NCI-H2081 (cell line): ENCODE data around the gene MEIS2.

ENCODE experiments used
- DNase-seq, 2 experiments: peaks; one replicate each; lab custom pipeline; 2025; lab: John Stamatoyannopoulos, UW

The MEIS2 gene

GRCh38 chr15:36901012-36901411 is 199.3 kb downstream of the MEIS2 start:
- DNase-seq = no peak

GRCh38 chr15:36899696-36900095 is 200.7 kb downstream of the MEIS2 start:
- DNase-seq = no peak

- no peak for DNase-seq
Measured at GRCh38 chr15:36898536-36899126, 201.7 kb downstream of the MEIS2 start.

- DNase-seq = no peak
Measured at GRCh38 chr15:36897834-36898233, 202.5 kb downstream of the MEIS2 start.

GRCh38 chr15:36896949-36897348 is 203.4 kb downstream of the MEIS2 start:
- no peak for DNase-seq

GRCh38 chr15:36894075-36894474 is 206.3 kb downstream of the MEIS2 start:
- no peak for DNase-seq

GRCh38 chr15:36893276-36893675 is 207.1 kb downstream of the MEIS2 start:
- peak in 1 of 2 experiments; percentile 61 for DNase-seq

- DNase-seq = no peak
Measured at GRCh38 chr15:36888011-36888992, 212.0 kb downstream of the MEIS2 start.

- DNase-seq = no peak
Measured at GRCh38 chr15:36887214-36887961, 213.0 kb downstream of the MEIS2 start.

- DNase-seq = no peak
Measured at GRCh38 chr15:36886701-36887100, 213.6 kb downstream of the MEIS2 start.

- DNase-seq = no peak
Measured at GRCh38 chr15:36886191-36886590, 214.2 kb downstream of the MEIS2 start.

GRCh38 chr15:36885771-36886170 is 214.6 kb downstream of the MEIS2 start:
- DNase-seq = no peak

- DNase-seq = no peak
Measured at GRCh38 chr15:36884936-36885635, 215.3 kb downstream of the MEIS2 start.

- no peak for DNase-seq
Measured at GRCh38 chr15:36884518-36884875, 215.9 kb downstream of the MEIS2 start.

- DNase-seq = peak; percentile 90 to 94
Measured at GRCh38 chr15:36883713-36884517, 216.4 kb downstream of the MEIS2 start.

GRCh38 chr15:36882487-36883131 is 217.7 kb downstream of the MEIS2 start:
- no peak for DNase-seq

- DNase-seq = no peak
Measured at GRCh38 chr15:36882056-36882455, 218.3 kb downstream of the MEIS2 start.

- no peak for DNase-seq
Measured at GRCh38 chr15:36881516-36881915, 218.8 kb downstream of the MEIS2 start.

- no peak for DNase-seq
Measured at GRCh38 chr15:36880913-36881460, 219.4 kb downstream of the MEIS2 start.

- DNase-seq = no peak
Measured at GRCh38 chr15:36880224-36880912, 220.0 kb downstream of the MEIS2 start.
